ENCODE data around the gene ZNF507.

Gene ZNF507

GRCh38 chr19:32345261-32346207 lies at the start of gene ZNF507:
TSS of gene ZNF507 (plus strand) at chr19:32345610. CDS start at chr19:32352831, 7,221 bp downstream.
- peak within 1 kb of the TSS; percentile 75 for H3K4me3 ChIP-seq (ENCODE audit: low read depth, low read length)
- no peak for TF ChIP-seq CTCF (IDR thresholded peaks at IDR 0.05; ENCODE audit: insufficient read depth, low read depth, low read length, missing control alignments)
- DNase-seq (ENCODE audit: low read depth), result peak; percentile 86

GRCh38 chr19:32296694-32297093 lies 48.7 kb upstream of the ZNF507 start:
- H3K4me3 ChIP-seq (ENCODE audit: low read depth, low read length), result no peak overlapping the region
- TF ChIP-seq CTCF (IDR thresholded peaks at IDR 0.05; ENCODE audit: insufficient read depth, low read depth, low read length, missing control alignments), result no peak
- DNase-seq (ENCODE audit: low read depth), result no peak

DNA sequence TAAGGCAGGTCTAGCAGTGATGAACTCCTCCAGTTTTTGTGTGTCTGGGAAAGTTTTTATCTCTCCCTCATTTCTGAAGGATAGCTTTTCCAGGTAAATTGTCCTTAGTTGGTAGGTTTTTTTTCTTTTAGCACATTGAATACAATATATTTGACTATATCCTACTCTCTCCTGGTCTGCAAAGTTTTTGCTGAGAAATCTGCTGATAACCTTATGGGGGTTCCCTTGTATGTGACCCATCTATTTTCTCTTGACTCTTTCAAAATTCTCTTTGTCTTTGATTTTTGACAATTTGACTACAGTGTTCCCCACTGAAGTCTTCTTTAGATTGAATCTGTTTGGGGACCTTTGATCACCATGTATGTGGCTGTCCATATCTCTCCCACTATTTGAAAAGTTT lies 42.6 kb upstream of the ZNF507 start:
- no peak for DNase-seq (ENCODE audit: low read depth)
- no peak overlapping the region for H3K4me3 ChIP-seq (ENCODE audit: low read depth, low read length)
- no peak for TF ChIP-seq CTCF (IDR thresholded peaks at IDR 0.05; ENCODE audit: insufficient read depth, low read depth, low read length, missing control alignments)

- no peak for TF ChIP-seq CTCF (IDR thresholded peaks at IDR 0.05; ENCODE audit: insufficient read depth, low read depth, low read length, missing control alignments)
- DNase-seq (ENCODE audit: low read depth), result no peak
- no peak overlapping the region for H3K4me3 ChIP-seq (ENCODE audit: low read depth, low read length)
Observed at GRCh38 chr19:32303193-32303592, 42.2 kb upstream of the ZNF507 start.

DNA sequence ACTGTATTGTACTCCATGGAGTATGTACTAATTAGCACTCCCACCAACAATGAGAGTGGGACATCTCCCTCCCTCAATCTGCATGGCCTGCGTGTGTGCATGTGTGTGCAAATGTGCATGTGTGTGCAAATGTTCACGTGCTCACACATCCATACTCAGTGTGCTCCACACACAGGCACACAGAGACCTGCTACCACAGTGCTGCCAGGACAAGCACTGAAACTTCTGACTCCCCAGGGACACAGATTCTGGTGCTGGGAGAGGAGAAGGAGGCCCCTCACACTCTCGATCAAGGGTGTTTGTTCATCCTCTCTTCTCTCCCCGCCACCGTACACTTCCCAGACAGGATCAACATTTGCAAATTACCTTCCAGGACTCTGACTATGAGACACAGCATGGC lies 37.8 kb upstream of the ZNF507 start:
- no peak for TF ChIP-seq CTCF (IDR thresholded peaks at IDR 0.05; ENCODE audit: insufficient read depth, low read depth, low read length, missing control alignments)
- no peak for DNase-seq (ENCODE audit: low read depth)
- H3K4me3 ChIP-seq (ENCODE audit: low read depth, low read length), result no peak overlapping the region

GRCh38 chr19:32308431-32309077 lies 36.9 kb upstream of the ZNF507 start:
- H3K4me3 ChIP-seq (ENCODE audit: low read depth, low read length), result no peak overlapping the region
- DNase-seq (ENCODE audit: low read depth), result no peak
- no peak for TF ChIP-seq CTCF (IDR thresholded peaks at IDR 0.05; ENCODE audit: insufficient read depth, low read depth, low read length, missing control alignments)

Data from GM12865 (cell line).